NB4 (cell line): ENCODE measurements around the gene SEMA4C.

ENCODE experiments used
- DNase-seq: peaks from one replicate; pipeline ENCODE4 v3.0.0; 2010; ENCODE audit warnings: low read depth
- H3K4me3 ChIP-seq: one replicate; pipeline ENCODE4 v1.5.1; 2011; ENCODE audit warnings: mild to moderate bottlenecking, low read depth, low read length, moderate library complexity
- MYC ChIP-seq: IDR thresholded peaks from 2 replicates; pipeline ENCODE4 v1.6.1; 2011; ENCODE audit warnings: low read depth, low read length
- POLR2A ChIP-seq: IDR thresholded peaks from 2 replicates; pipeline ENCODE4 v1.6.1; 2011; ENCODE audit warnings: mild to moderate bottlenecking; ENCODE audit not compliant: insufficient read length; ENCODE audit errors: extremely low read depth
- TF ChIP-seq, protein P1 (sequence below): IDR thresholded peaks from 2 replicates; pipeline ENCODE4 v1.6.1; 2011; ENCODE audit warnings: low read depth, low read length
- TF ChIP-seq, protein P2 (sequence below): IDR thresholded peaks from one replicate; pipeline ENCODE4 v1.5.1; 2012; ENCODE audit warnings: low read depth, low read length

SEMA4C gene

DNA sequence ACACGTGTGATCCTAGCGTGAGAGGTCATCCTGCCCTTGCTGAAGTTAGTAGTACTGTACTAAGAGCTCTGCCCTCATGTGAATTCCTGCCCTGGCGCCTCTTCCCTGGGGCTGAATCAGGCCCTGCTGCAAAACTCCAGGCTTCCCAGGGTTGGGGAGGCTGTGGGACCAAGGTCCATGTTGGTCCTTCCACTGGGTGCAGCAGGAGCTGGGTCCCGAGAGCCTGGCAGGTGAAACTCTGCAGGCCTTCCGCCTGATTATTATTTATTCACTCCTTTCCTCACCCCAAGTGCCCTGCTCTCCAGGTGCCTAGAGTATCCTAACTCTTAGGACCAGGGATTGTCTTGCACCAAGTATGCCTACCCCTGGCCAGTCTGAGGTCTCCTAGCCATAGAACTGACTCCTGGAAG is 59.1 kb downstream of the SEMA4C start:
- H3K4me3 ChIP-seq, result no peak overlapping the region
- DNase-seq, result no peak
- TF ChIP-seq, protein P1, sequence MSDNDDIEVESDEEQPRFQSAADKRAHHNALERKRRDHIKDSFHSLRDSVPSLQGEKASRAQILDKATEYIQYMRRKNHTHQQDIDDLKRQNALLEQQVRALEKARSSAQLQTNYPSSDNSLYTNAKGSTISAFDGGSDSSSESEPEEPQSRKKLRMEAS, result no peak
- TF ChIP-seq, protein P2, sequence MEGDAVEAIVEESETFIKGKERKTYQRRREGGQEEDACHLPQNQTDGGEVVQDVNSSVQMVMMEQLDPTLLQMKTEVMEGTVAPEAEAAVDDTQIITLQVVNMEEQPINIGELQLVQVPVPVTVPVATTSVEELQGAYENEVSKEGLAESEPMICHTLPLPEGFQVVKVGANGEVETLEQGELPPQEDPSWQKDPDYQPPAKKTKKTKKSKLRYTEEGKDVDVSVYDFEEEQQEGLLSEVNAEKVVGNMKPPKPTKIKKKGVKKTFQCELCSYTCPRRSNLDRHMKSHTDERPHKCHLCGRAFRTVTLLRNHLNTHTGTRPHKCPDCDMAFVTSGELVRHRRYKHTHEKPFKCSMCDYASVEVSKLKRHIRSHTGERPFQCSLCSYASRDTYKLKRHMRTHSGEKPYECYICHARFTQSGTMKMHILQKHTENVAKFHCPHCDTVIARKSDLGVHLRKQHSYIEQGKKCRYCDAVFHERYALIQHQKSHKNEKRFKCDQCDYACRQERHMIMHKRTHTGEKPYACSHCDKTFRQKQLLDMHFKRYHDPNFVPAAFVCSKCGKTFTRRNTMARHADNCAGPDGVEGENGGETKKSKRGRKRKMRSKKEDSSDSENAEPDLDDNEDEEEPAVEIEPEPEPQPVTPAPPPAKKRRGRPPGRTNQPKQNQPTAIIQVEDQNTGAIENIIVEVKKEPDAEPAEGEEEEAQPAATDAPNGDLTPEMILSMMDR, result no peak
- TF ChIP-seq MYC (no peak), POLR2A (no peak)

DNA sequence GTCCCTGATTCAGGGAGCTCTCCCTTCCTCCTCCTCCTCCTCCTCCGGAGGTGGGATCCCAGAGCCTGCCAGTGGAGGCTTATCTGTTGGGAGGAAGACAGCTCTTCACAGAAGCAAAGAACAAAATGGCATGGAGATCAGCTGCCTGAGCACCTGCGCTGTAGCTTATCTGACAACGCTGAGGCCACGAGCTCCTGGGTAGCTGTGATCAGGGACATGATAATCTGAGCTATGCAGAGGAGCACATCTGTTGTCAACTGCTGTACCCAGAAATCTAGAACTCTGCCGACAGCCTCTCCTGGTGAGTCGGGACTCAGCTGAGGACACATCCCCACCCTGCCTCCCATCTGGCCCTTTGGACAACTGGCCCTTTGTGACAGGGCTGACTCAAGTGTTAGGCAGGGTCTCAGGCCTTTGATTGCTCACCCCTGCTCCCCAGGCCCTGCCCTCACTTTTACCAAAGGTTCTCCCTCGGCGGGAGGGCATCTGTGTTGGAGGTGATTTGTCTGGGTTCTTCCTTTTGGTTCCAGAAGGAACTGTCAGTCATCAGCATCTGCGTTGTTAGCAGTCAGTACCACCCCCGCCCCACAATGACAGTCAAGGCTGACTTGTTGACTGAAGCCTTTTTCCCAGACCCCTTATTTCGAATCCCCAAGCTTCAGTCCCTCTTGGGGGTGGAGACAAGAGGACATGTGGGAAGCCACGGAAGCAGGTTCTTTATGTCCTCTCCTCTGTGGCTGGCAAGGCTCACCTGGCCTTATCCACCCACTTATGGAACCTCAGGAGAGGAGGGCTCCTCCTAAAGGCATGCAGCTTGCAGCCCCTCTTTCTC is 59.7 kb downstream of the SEMA4C start:
- DNase-seq, result no peak
- TF ChIP-seq, protein P1, result no peak
- TF ChIP-seq POLR2A (no peak), MYC (no peak)
- TF ChIP-seq, protein P2, result no peak
- H3K4me3 ChIP-seq, result no peak overlapping the region
